Suprapubic skin (tissue), 4 donors: Measurements from ENCODE around the gene C1QTNF5. TPM values are rescaled to one million over a fixed set of nuclear protein-coding genes. Genes with fewer than 3 reads are reported as not detected.

Experiments used
- DNase-seq, 2 donors: peaks; one replicate each; pipeline ENCODE4 v3.0.0-alpha.2; 2019; ENCODE audit warnings: low spot score in 2 of 2
- H3K27ac ChIP-seq: fragments of 200-600 bp; sonication (generic); one replicate; pipeline ENCODE4 v1.5.1; 2019
- H3K27me3 ChIP-seq: fragments of 200-600 bp; sonication (generic); one replicate; pipeline ENCODE4 v1.5.1; 2019
- H3K36me3 ChIP-seq: fragments of 200-600 bp; sonication (generic); one replicate; pipeline ENCODE4 v1.5.1; 2019
- H3K4me1 ChIP-seq: fragments of 200-600 bp; sonication (generic); one replicate; pipeline ENCODE4 v1.5.1; 2019
- H3K4me3 ChIP-seq: fragments of 200-600 bp; sonication (generic); one replicate; pipeline ENCODE4 v1.5.1; 2019; ENCODE audit warnings: mild to moderate bottlenecking
- H3K9me3 ChIP-seq: fragments of 200-600 bp; sonication (generic); one replicate; pipeline ENCODE4 v1.5.1; 2019
- CTCF ChIP-seq, 2 donors: fragments of 200-600 bp in 1 of 2; fragments of 450-650 bp in 1 of 2; sonication (generic) in 1 of 2; IDR thresholded peaks; one replicate each; pipeline ENCODE4 v1.5.1; 2016 to 2019; ENCODE audit warnings: antibody characterized with exemption in 2 of 2, mild to moderate bottlenecking in 1 of 2, moderate library complexity in 1 of 2
- EP300 ChIP-seq: sonication (generic); formaldehyde crosslinking; IDR thresholded peaks from one replicate; pipeline ENCODE4 v1.6.1; 2017; ENCODE audit warnings: antibody characterized with exemption
- POLR2A ChIP-seq, 2 donors: fragments of 450-650 bp; IDR thresholded peaks; one replicate each; pipeline ENCODE4 v1.6.1; 2017; ENCODE audit warnings: antibody characterized with exemption in 2 of 2, mild to moderate bottlenecking in 2 of 2, moderate library complexity in 2 of 2
- POLR2AphosphoS5 ChIP-seq, 3 donors: sonication (generic); formaldehyde crosslinking; IDR thresholded peaks; one replicate each; pipeline ENCODE4 v1.6.1; 2017; ENCODE audit warnings: antibody characterized with exemption in 3 of 3
- WGBS: methylation state at CpG from one replicate; pipeline ENCODE4 v1.1.5; 2018; 5-methylcytosine and 5-hydroxymethylcytosine counted together
- total RNA-seq, 4 donors: library from RNA; depleted of rRNA; stranded (reverse); fragments of >200 nt; gene quantifications; one replicate each; pipeline ENCODE4 v1.1.0, GENCODE V29; 2016

Gene C1QTNF5
- total RNA-seq, 4 donors from 2014 or later, result 3.7 to 9.8 (median 4.9) TPM

DNA sequence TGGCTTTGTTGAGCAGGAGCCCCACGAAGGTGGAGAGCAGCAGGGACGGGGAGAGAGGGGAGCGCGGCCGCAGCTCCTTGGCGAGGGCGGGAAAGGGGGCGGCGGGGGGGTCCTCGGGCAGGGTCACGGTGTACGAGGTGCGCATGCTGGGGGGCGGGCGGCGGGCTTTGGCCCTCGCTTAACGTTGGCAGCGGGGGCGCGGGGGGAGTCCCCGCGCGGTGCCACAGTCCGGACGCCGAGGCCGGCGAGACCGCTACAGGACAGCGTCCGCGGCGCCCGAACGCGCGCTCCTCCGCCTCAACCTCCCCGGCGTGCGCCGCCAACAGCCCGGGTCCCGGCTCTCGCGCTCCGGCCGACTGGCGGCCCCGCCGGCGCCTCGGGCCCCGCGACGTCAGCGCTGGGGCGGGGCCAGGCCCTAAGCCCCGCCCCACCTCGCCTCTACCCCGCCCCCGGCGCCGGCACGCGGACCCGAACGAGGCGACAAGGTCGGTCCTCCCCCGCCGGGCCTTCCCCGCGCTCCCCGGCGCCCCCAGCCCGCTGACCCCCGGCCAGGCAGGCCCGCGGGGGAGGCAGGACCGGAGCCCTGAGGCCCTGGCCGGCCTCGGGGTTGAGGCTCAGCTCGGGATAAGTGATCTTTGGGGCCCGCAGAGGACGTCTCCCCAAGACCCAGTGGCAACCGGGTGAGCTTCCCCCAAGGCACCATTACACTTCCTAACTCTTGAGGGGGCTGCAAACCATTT lies 23.3 kb upstream of the C1QTNF5 start:
- Histone ChIP-seq H3K9me3 (no peaks in the 10 kb centered on the region), H3K27me3 (peaks cover 30% of the 10 kb centered on the region), H3K36me3 (no peaks in the 10 kb centered on the region), H3K4me3 (peak overlapping the region; percentile 57), H3K27ac (peak overlapping the region; percentile 32), H3K4me1 (peaks cover 66% of the 10 kb centered on the region)
- TF ChIP-seq POLR2A (IDR thresholded peaks at IDR 0.05), result no peak
- no peak for TF ChIP-seq EP300
- no peak for TF ChIP-seq POLR2AphosphoS5 (IDR thresholded peaks at IDR 0.05)
- TF ChIP-seq CTCF (IDR thresholded peaks at IDR 0.05), result no peak
- WGBS, result no CpG with 5 or more reads among the region's 88 CpGs
- peak in 1 of 2 donors; percentile 67 for DNase-seq

DNA sequence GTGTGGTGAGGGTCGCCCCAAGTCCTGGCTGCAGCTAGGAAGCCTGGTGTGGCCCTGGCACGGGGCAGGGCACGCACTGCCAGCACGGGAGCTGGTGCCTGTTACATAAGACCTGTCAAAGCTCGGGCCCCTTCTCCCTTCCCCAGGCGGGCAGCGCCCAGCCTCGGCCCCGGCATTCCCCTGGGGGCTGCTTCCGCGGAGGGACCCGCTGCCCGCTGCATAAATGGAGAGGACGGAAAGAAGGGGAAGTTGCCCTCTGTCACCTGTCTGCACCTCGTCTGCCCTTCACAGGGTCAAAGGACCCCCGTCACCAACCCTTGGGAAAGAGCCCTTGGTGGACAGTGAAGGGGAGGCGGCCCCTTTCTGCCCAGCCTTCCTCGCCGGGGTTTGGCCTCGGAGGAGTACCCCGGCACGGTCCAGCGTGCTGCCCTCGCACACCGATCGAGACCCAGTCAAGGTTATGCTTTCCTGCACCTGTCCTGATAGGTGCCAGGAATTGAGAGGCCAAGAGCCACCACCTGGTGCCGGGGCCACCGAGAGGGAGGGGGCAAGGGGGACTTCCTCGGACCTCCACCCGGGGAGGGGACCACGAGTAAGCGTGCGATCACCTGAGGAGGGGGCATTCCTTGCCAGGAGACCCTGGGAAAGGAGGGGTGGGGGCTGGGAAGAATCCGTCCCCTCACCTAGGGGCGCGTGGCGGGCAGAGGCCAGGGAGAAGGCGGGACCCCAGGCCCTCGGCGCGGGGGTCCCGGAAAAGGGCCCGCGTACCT lies 22.6 kb upstream of the C1QTNF5 start:
- Histone ChIP-seq H3K4me3 (peak overlapping the region; percentile 57), H3K27me3 (peaks cover 30% of the 10 kb centered on the region), H3K27ac (peak overlapping the region; percentile 57), H3K4me1 (peaks cover 59% of the 10 kb centered on the region), H3K9me3 (no peaks in the 10 kb centered on the region), H3K36me3 (no peaks in the 10 kb centered on the region)
- no peak for TF ChIP-seq POLR2AphosphoS5 (IDR thresholded peaks at IDR 0.05)
- WGBS, result 42% methylated on average over 22 of the region's 44 CpGs
- DNase-seq, result peak in 1 of 2 donors; percentile 62

- Histone ChIP-seq H3K4me1 (peaks cover 53% of the 10 kb centered on the region), H3K4me3 (peak overlapping the region; percentile 57), H3K27ac (peak overlapping the region; percentile 57), H3K27me3 (peaks cover 28% of the 10 kb centered on the region), H3K36me3 (no peaks in the 10 kb centered on the region), H3K9me3 (no peaks in the 10 kb centered on the region)
- TF ChIP-seq POLR2A (IDR thresholded peaks at IDR 0.05) (no peak), POLR2AphosphoS5 (IDR thresholded peaks at IDR 0.05) (no peak), CTCF (IDR thresholded peaks at IDR 0.05) (no peak), EP300 (no peak)
- 92% methylated on average over 5 of the region's 5 CpGs for WGBS
- DNase-seq, result no peak
Measured at GRCh38 chr11:119362741-119363080, 22.0 kb upstream of the C1QTNF5 start.

DNA sequence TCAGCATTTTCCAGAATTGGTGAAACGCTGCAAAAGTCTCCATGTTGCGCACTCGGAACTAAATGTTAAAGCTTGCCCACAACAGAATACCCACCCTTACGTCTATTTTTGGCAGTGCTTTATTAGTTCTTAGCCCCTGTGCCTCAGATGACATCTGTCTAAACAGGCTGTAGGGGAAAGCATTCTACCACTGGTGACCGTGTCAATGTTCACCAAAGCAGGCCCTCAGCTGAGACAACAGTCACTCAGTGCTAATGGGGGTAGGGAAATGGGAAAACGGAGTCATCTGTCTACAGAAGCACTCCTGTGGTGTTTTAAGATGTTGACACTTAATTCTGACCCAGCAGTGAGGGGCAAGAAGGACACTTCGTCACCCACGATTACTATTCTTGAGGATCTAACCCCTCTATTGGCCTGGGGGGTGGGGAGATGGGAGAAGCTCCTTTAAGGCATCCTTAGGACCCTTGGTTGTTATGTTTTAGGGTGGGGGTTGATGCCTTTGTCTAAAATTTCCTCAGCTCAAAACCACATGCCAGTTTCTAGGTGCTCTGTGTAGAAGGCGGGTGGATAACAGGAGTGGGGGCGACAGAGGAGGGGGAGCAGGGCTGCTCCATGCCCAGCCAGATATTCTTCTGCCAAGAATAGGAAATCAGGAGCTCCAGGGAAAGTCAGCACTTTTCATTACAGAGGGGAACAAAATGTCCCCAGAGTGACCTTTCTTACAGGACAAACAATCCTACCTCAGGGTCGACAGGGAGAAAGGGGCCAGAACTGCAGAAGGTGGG lies 21.4 kb upstream of the C1QTNF5 start:
- TF ChIP-seq POLR2A (IDR thresholded peaks at IDR 0.05) (no peak), CTCF (IDR thresholded peaks at IDR 0.05) (no peak), POLR2AphosphoS5 (IDR thresholded peaks at IDR 0.05) (no peak), EP300 (no peak)
- Histone ChIP-seq H3K27ac (peak overlapping the region; percentile 57), H3K4me1 (peaks cover 48% of the 10 kb centered on the region), H3K4me3 (no peak overlapping the region), H3K36me3 (no peaks in the 10 kb centered on the region), H3K27me3 (peaks cover 24% of the 10 kb centered on the region), H3K9me3 (no peaks in the 10 kb centered on the region)
- peak in 1 of 2 donors; percentile 44 for DNase-seq
- 83% methylated on average over 11 of the region's 11 CpGs for WGBS

GRCh38 chr11:119361056-119361787 lies 20.5 kb upstream of the C1QTNF5 start:
- H3K36me3 ChIP-seq, result no peaks in the 10 kb centered on the region
- peak in 1 of 2 donors; percentile 61 for DNase-seq
- no peaks in the 10 kb centered on the region for H3K9me3 ChIP-seq
- peak overlapping the region; percentile 43 for H3K27ac ChIP-seq
- TF ChIP-seq EP300 (no peak), POLR2A (IDR thresholded peaks at IDR 0.05) (no peak), CTCF (IDR thresholded peaks at IDR 0.05) (no peak), POLR2AphosphoS5 (IDR thresholded peaks at IDR 0.05) (no peak)
- WGBS, result 38% methylated on average over 7 of the region's 8 CpGs
- peaks cover 49% of the 10 kb centered on the region for H3K4me1 ChIP-seq
- H3K4me3 ChIP-seq, result no peak overlapping the region
- H3K27me3 ChIP-seq, result peaks cover 21% of the 10 kb centered on the region
